GM19372 (cell line): Measurements from ENCODE around the gene SLC6A11.

ENCODE experiments used
- ATAC-seq: cut with Tn5 transposase; IDR thresholded peaks from one replicate; pipeline ENCODE4 v1.9.1; 2021; ENCODE audit warnings: mild to moderate bottlenecking, low read depth, moderate library complexity; ENCODE audit not compliant: unreplicated experiment

The SLC6A11 gene

GRCh38 chr3:10928407-10928960 lies 112.5 kb downstream of the SLC6A11 start:
- ATAC-seq: no peak

GRCh38 chr3:10928961-10929471 lies 113.0 kb downstream of the SLC6A11 start:
- ATAC-seq: no peak

GRCh38 chr3:10929978-10930665 lies 114.1 kb downstream of the SLC6A11 start:
- no peak for ATAC-seq

- no peak for ATAC-seq
Measured at GRCh38 chr3:10930666-10931040, 114.6 kb downstream of the SLC6A11 start.

- no peak for ATAC-seq
Measured at GRCh38 chr3:10932596-10932995, 116.6 kb downstream of the SLC6A11 start.

- no peak for ATAC-seq
Measured at GRCh38 chr3:10933021-10933420, 117.0 kb downstream of the SLC6A11 start.

- no peak for ATAC-seq
Measured at GRCh38 chr3:10933470-10933804, 117.4 kb downstream of the SLC6A11 start.

- ATAC-seq: no peak
Measured at GRCh38 chr3:10933805-10934481, 117.9 kb downstream of the SLC6A11 start.

- no peak for ATAC-seq
Measured at GRCh38 chr3:10935028-10935427, 119.0 kb downstream of the SLC6A11 start.

GRCh38 chr3:10935846-10936631 lies 120.0 kb downstream of the SLC6A11 start:
- ATAC-seq: no peak

- ATAC-seq: no peak
Measured at GRCh38 chr3:10936686-10937085, 120.7 kb downstream of the SLC6A11 start.

GRCh38 chr3:10937141-10937825 lies 121.3 kb downstream of the SLC6A11 start:
- ATAC-seq: no peak

GRCh38 chr3:10939556-10939955 lies 123.5 kb downstream of the SLC6A11 start:
- no peak for ATAC-seq

GRCh38 chr3:10940106-10940505 lies 124.1 kb downstream of the SLC6A11 start:
- ATAC-seq: no peak

- no peak for ATAC-seq
Measured at GRCh38 chr3:10941972-10942371, 125.9 kb downstream of the SLC6A11 start.

GRCh38 chr3:10942690-10943205 lies 126.7 kb downstream of the SLC6A11 start:
- ATAC-seq: no peak

- no peak for ATAC-seq
Measured at GRCh38 chr3:10944866-10945265, 128.8 kb downstream of the SLC6A11 start.

GRCh38 chr3:10945683-10946287 lies 129.8 kb downstream of the SLC6A11 start:
- no peak for ATAC-seq

- no peak for ATAC-seq
Measured at GRCh38 chr3:10946526-10946925, 130.5 kb downstream of the SLC6A11 start.

GRCh38 chr3:10948326-10948725 lies 132.3 kb downstream of the SLC6A11 start:
- no peak for ATAC-seq
